Left cardiac atrium (tissue), 4 donors: Measurements from ENCODE around the gene TH. TPM values are rescaled to one million over a fixed set of nuclear protein-coding genes. Genes with fewer than 3 reads are reported as not detected.
"Not testable (repeated sequence)": the region's sequence is repeated elsewhere in the genome, so short reads cannot be mapped to it uniquely, and the experiment has no call there.

Experiments used
- ATAC-seq, 2 donors: fragments of 200-7000 bp; cut with Tn5 transposase; one replicate each; pipeline ENCODE4 v1.9.1; 2020; ENCODE audit warnings: mild to moderate bottlenecking in 2 of 2, moderate library complexity in 2 of 2
- DNase-seq: peaks from one replicate; pipeline ENCODE4 v3.0.0-alpha.2; 2020
- intact Hi-C, 2 donors: fragments of 100-400 bp; cut with DNase I; formaldehyde crosslinking; loops; one replicate each; pipeline versions ENCODE4 v1.14.1 to v1.15.1; 2022 to 2023
- total RNA-seq, 2 donors: library from RNA; stranded (reverse); fragmentation: NEBNext Ultra II Directional; extraction: Animal tissue kit (Norgen Biotek cat#: 25700); gene quantifications; one replicate each; pipeline ENCODE4 v1.2.1, GENCODE V29; 2021
- donor health status: DM: no; HTN: yes; CAD: no.
- donor health status: DM: no; HTN: yes; CAD: no; lungs with severe emphysema.
- donor health status: DM: yes; HTN: yes; CAD: no.
- donor health status: Dilated cardiomyopathy.

Gene TH
- total RNA-seq, 2 donors from 2014 or later = not detected

- no peak for ATAC-seq
- no peak for DNase-seq
- intact Hi-C loops = no loop called here
These were observed 42.3 kb downstream of the TH start for GRCh38 chr11:2129308-2129698.

- intact Hi-C loops = no loop called here
- no peak for ATAC-seq
- DNase-seq = no peak
These were observed 42.9 kb downstream of the TH start for GRCh38 chr11:2128511-2129307.

- DNase-seq (no peak), ATAC-seq (no peak)
- intact Hi-C loops = no loop called here
These were observed 43.5 kb downstream of the TH start for GRCh38 chr11:2128130-2128510.

- ATAC-seq = no peak
- intact Hi-C loops = no loop called here
- no peak for DNase-seq
These were observed 44.0 kb downstream of the TH start for GRCh38 chr11:2127482-2128129.

- DNase-seq = no peak
- intact Hi-C loops = no loop called here
- ATAC-seq = no peak
These were observed 45.0 kb downstream of the TH start for GRCh38 chr11:2126520-2127085.

- ATAC-seq, DNase-seq, intact Hi-C loops: not testable (repeated sequence)
These were observed 46.7 kb downstream of the TH start for GRCh38 chr11:2124736-2125484.

GRCh38 chr11:2123628-2123960, 48.0 kb downstream of the TH start:
- ATAC-seq (no peak), DNase-seq (no peak)
- intact Hi-C loops = no loop called here

- intact Hi-C loops = no loop called here
- DNase-seq = no peak
These were observed 48.5 kb downstream of the TH start for GRCh38 chr11:2122907-2123627.

GRCh38 chr11:2122222-2122906, 49.3 kb downstream of the TH start:
- no peak for ATAC-seq
- intact Hi-C loops = no loop called here
- no peak for DNase-seq

More at GRCh38 chr11:2122907-2123627, 48.5 kb downstream of the TH start:
- ATAC-seq = no peak

GRCh38 chr11:2121227-2122130, 50.1 kb downstream of the TH start:
- ATAC-seq (no peak), DNase-seq (no peak)
- intact Hi-C loops = no loop called here

- DNase-seq = no peak
- intact Hi-C loops = no loop called here
- no peak for ATAC-seq
These were observed 51.1 kb downstream of the TH start for GRCh38 chr11:2120359-2121100.

GRCh38 chr11:2118677-2119076, 52.9 kb downstream of the TH start:
- intact Hi-C loops = no loop called here
- ATAC-seq = no peak

GRCh38 chr11:2116680-2117079, 54.9 kb downstream of the TH start:
- DNase-seq (no peak), ATAC-seq (no peak)
- intact Hi-C loops = no loop called here

More at GRCh38 chr11:2118677-2119076, 52.9 kb downstream of the TH start:
- DNase-seq = no peak

- DNase-seq = no peak
- ATAC-seq = no peak
- intact Hi-C loops = no loop called here
These were observed 56.3 kb downstream of the TH start for GRCh38 chr11:2115308-2115707.

- intact Hi-C loops = no loop called here
- DNase-seq (no peak), ATAC-seq (peak in 1 of 2 donors; percentile 59)
These were observed 57.0 kb downstream of the TH start for GRCh38 chr11:2114430-2115241.
